HFFc6 (cell line): ENCODE results near the gene CIB4. TPM values are rescaled to one million over a fixed set of nuclear protein-coding genes. Genes with fewer than 3 reads are reported as not detected.

Source experiments
- DNase-seq: peaks from one replicate; pipeline ENCODE4 v3.0.0-alpha.2; 2018
- H3K27ac Mint-ChIP-seq: 2 replicates; pipeline ENCODE4 v1.8.0; 2020; ENCODE audit warnings: mild to moderate bottlenecking, mixed read lengths
- H3K27me3 Mint-ChIP-seq: 2 replicates; pipeline ENCODE4 v1.8.0; 2021; ENCODE audit warnings: mild to moderate bottlenecking, moderate library complexity, mixed read lengths; ENCODE audit not compliant: insufficient read depth
- H3K36me3 Mint-ChIP-seq: 2 replicates; pipeline ENCODE4 v1.8.0; 2021; ENCODE audit warnings: low read depth, mixed read lengths
- H3K4me1 Mint-ChIP-seq: 2 replicates; pipeline ENCODE4 v1.8.0; 2020; ENCODE audit warnings: low read depth, mixed read lengths
- H3K4me3 Mint-ChIP-seq: 2 replicates; pipeline ENCODE4 v1.8.0; 2020; ENCODE audit warnings: mild to moderate bottlenecking, moderate library complexity, mixed read lengths
- H3K9me3 Mint-ChIP-seq: 2 replicates; pipeline ENCODE4 v1.8.0; 2020; ENCODE audit warnings: mild to moderate bottlenecking, mixed read lengths
- CTCF ChIP-seq: fragments of 200-600 bp; sonication (generic); IDR thresholded peaks from 2 replicates; pipeline ENCODE4 v1.5.0; 2021; ENCODE audit warnings: antibody characterized with exemption, mild to moderate bottlenecking
- total RNA-seq, 6 experiments: library from RNA; stranded (reverse); fragmentation: NEBNext Ultra II Directional; extraction: Animal tissue kit (Norgen Biotek cat#: 25700); gene quantifications; 2 replicates in 1 of 6; 3 replicates in 5 of 6; pipeline ENCODE4 v1.2.3, GENCODE V29; 2021

The CIB4 gene
- total RNA-seq, 6 experiments from 2014 or later = not detected

- Mint-ChIP-seq H3K36me3 (no peaks in the 10 kb centered on the region), H3K9me3 (no peaks in the 10 kb centered on the region), H3K27me3 (peaks cover 63% of the 10 kb centered on the region), H3K4me3 (no peak overlapping the region), H3K27ac (no peak overlapping the region), H3K4me1 (no peaks in the 10 kb centered on the region)
- no peak for DNase-seq
- no peak for TF ChIP-seq CTCF
Observed at GRCh38 chr2:26581266-26581990, 59.7 kb downstream of the CIB4 start.

GRCh38 chr2:26580751-26581150 is 60.4 kb downstream of the CIB4 start:
- peaks cover 60% of the 10 kb centered on the region for H3K27me3 Mint-ChIP-seq

GRCh38 chr2:26580151-26580550 is 61.0 kb downstream of the CIB4 start:
- no peak overlapping the region for H3K4me3 Mint-ChIP-seq
- peaks cover 58% of the 10 kb centered on the region for H3K27me3 Mint-ChIP-seq
- H3K36me3 Mint-ChIP-seq = no peaks in the 10 kb centered on the region
- no peaks in the 10 kb centered on the region for H3K4me1 Mint-ChIP-seq
- no peak overlapping the region for H3K27ac Mint-ChIP-seq
- no peaks in the 10 kb centered on the region for H3K9me3 Mint-ChIP-seq
- no peak for TF ChIP-seq CTCF
- no peak for DNase-seq

More at GRCh38 chr2:26580751-26581150, 60.4 kb downstream of the CIB4 start:
- no peak for TF ChIP-seq CTCF
- Mint-ChIP-seq H3K4me3 (no peak overlapping the region), H3K36me3 (no peaks in the 10 kb centered on the region), H3K9me3 (no peaks in the 10 kb centered on the region), H3K27ac (no peak overlapping the region), H3K4me1 (no peaks in the 10 kb centered on the region)
- no peak for DNase-seq

GRCh38 chr2:26579723-26580040 is 61.5 kb downstream of the CIB4 start:
- Mint-ChIP-seq H3K27me3 (peaks cover 55% of the 10 kb centered on the region), H3K27ac (no peak overlapping the region), H3K36me3 (no peaks in the 10 kb centered on the region), H3K4me3 (no peak overlapping the region), H3K9me3 (no peaks in the 10 kb centered on the region), H3K4me1 (no peaks in the 10 kb centered on the region)
- no peak for DNase-seq
- no peak for TF ChIP-seq CTCF

GRCh38 chr2:26579025-26579722 is 62.0 kb downstream of the CIB4 start:
- Mint-ChIP-seq H3K36me3 (no peaks in the 10 kb centered on the region), H3K27ac (no peak overlapping the region), H3K9me3 (no peaks in the 10 kb centered on the region), H3K4me3 (no peak overlapping the region), H3K4me1 (no peaks in the 10 kb centered on the region), H3K27me3 (peaks cover 55% of the 10 kb centered on the region)
- no peak for DNase-seq
- TF ChIP-seq CTCF = no peak
